ENCODE measurements around the gene GIPR.
A peak's percentile ranks its signal among the peaks of the same experiment; 100 is the strongest.

GRCh38 chr19:45691516-45692186 is 23.6 kb downstream of the GIPR start, which contains the start of gene SNRPD2:
- TF ChIP-seq EP300 (IDR thresholded peaks at IDR 0.05; ENCODE audit: borderline replicate concordance), result no peak
- peak; percentile 89 for TF ChIP-seq MAX (IDR thresholded peaks at IDR 0.05)

All from Ishikawa (cell line).